Sigmoid colon (tissue), 4 donors: ENCODE measurements around the gene NXPH2.

Experiments used
- EP300 ChIP-seq, 4 donors: sonication (generic); formaldehyde crosslinking; IDR thresholded peaks; one replicate each; pipeline ENCODE4 v1.6.1; 2017; ENCODE audit warnings: antibody characterized with exemption in 4 of 4
- POLR2A ChIP-seq, 2 donors: fragments of 450-650 bp; IDR thresholded peaks; one replicate each; pipeline ENCODE4 v1.6.1; 2016; ENCODE audit warnings: antibody characterized with exemption in 2 of 2, mild to moderate bottlenecking in 2 of 2, moderate library complexity in 2 of 2
- POLR2AphosphoS5 ChIP-seq, 4 donors: sonication (generic); formaldehyde crosslinking; IDR thresholded peaks; one replicate each; pipeline ENCODE4 v1.6.1; 2017; ENCODE audit warnings: antibody characterized with exemption in 4 of 4
- TF ChIP-seq, protein P1 (sequence below), 4 experiments: fragments of 450-650 bp in 3 of 4; fragments of 200-600 bp in 1 of 4; IDR thresholded peaks; one replicate each; pipeline ENCODE4 v1.5.1; 2016 to 2019; ENCODE audit warnings: antibody characterized with exemption in 4 of 4, mild to moderate bottlenecking in 3 of 4, moderate library complexity in 2 of 4

DNA sequence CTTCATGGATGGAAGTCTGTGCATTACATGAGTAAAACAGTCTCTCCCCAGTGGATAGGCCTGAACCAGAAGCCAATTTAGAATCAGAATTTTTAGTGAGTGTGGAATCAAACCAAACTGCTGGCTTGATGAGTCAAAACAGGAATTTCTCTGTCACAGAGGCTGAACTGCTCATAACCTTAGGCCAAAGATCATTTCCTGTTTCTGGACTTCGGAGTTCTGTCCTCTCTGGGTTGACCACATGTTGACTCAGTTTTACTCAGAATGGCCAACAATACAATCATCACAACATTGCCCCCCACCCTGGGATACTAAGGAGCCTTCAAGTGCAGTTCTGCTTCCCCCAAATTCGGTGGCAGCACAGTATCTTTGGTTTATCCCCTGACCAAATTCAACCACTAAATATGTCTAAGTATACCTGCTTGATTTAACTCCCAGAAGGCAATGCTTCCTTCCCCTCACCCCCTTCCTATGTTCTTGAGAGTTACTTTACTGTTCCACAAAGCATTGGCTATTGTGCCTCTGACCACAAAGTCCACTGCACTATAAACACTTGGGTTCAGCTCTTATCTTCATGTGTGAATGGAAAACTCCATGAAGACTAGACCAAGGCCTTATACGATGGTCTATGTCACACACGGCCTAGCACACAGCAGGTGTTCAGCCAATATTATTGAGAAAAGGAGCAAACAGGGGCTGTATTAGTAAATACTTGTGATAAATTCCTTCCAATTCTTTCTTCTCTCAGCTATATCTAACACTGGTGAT is 67.8 kb downstream of the NXPH2 start:
- no peak for TF ChIP-seq POLR2A (IDR thresholded peaks at IDR 0.05)
- TF ChIP-seq, protein P1, sequence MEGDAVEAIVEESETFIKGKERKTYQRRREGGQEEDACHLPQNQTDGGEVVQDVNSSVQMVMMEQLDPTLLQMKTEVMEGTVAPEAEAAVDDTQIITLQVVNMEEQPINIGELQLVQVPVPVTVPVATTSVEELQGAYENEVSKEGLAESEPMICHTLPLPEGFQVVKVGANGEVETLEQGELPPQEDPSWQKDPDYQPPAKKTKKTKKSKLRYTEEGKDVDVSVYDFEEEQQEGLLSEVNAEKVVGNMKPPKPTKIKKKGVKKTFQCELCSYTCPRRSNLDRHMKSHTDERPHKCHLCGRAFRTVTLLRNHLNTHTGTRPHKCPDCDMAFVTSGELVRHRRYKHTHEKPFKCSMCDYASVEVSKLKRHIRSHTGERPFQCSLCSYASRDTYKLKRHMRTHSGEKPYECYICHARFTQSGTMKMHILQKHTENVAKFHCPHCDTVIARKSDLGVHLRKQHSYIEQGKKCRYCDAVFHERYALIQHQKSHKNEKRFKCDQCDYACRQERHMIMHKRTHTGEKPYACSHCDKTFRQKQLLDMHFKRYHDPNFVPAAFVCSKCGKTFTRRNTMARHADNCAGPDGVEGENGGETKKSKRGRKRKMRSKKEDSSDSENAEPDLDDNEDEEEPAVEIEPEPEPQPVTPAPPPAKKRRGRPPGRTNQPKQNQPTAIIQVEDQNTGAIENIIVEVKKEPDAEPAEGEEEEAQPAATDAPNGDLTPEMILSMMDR (IDR thresholded peaks at IDR 0.05) = no peak
- no peak for TF ChIP-seq EP300 (IDR thresholded peaks at IDR 0.05)
- no peak for TF ChIP-seq POLR2AphosphoS5 (IDR thresholded peaks at IDR 0.05)
